NOMO-1 (cell line): Measurements from ENCODE around the gene PAK6.
A peak's percentile ranks its signal among the peaks of the same experiment; 100 is the strongest.

Experiments used
- DNase-seq, 2 experiments: peaks; one replicate each; lab custom pipeline; 2025; ENCODE audit not compliant: unreplicated experiment in 2 of 2; lab: John Stamatoyannopoulos, UW

The PAK6 gene

GRCh38 chr15:40307421-40308211 is 68.8 kb downstream of the PAK6 start, which contains the start of gene PLCB2:
TSS of gene PLCB2 (minus strand) at chr15:40307935. CDS start at chr15:40307672, 263 bp downstream.
- DNase-seq = peak; percentile 85 to 86

- no peak for DNase-seq
Measured at GRCh38 chr15:40309344-40309862, 70.5 kb downstream of the PAK6 start.

- DNase-seq = peak; percentile 60 to 63
Measured at GRCh38 chr15:40310001-40310959, 71.4 kb downstream of the PAK6 start.

DNA sequence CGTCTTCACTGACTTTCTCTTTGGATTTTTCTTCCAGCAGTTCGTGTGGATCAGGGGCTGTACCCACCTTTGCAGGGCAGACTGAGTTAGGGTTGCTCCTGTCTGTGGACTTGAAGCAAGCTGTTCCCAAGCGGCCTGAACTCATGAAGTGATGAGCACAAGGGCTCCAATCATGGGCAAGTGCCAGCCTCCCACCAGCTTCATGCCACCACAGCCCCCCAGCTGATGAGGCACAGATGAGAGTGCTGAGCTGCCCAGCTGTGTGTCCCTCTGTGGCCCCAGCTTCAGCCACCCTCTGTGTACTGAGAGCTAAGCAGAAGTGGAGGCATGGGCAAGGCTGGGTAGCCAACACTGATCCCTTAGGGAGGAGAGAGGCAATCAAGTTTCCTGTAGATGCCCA is 72.1 kb downstream of the PAK6 start:
- DNase-seq = no peak

DNA sequence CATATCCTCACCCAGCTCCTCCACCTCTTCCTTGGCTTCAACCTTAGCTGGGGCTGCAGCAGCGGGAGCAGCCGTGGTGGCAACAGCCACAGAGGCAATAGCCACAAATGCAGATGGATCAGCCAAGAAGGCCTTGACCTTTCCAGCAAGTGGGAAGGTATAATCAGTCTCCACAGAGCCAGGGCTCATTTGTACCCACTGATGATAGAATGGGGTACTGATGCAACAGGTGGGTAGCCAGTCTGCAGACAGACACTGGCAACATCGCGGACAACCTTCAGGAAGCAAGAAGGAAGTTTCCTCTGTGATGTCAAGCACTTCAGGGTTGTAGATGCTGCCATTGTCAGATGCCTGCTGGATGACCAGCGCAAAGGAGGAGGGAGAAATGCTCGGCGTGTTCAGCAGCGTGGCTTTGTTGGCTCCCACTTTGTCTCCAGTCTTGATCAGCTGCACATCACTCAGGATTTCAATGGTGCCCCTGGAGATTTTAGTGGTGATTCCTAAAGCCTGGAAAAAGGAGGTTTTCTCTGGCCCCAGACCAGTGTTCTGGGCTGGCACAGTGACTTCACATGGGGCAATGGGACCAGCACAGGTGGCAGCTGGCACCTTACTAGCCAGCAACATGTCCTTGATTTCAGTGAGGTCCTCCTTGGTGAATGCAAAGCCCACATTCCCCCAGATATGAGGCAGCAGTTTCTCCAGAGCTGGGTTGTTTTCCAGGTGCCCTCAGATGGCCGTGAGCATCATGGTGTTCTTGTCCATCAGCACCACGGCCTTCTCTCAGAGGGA is 73.7 kb downstream of the PAK6 start:
- no peak for DNase-seq

- peak; percentile 24 to 56 for DNase-seq
Measured at GRCh38 chr15:40313531-40314398, 74.9 kb downstream of the PAK6 start.

GRCh38 chr15:40314723-40315276 is 75.9 kb downstream of the PAK6 start:
- DNase-seq = no peak

DNA sequence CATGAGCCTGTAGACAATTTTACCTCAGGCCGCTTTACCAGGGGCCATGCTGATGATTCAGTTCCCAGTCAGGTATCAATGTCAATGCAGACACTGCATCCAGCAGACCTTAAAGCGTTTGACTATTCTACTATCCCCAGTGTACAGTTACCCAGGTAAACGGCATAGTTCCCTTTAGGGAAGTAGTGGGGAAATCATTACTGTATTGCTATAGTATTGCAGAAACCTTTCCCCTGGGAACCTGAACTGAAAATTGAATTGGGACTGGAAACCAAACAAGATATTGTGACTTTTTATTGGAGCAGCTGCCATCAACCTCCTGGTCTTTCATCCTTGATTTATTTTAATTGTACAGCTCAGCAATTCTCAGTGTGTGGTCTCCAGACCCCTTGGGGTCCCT is 78.1 kb downstream of the PAK6 start:
- DNase-seq = peak in 1 of 2 experiments; percentile 12

- DNase-seq = peak in 1 of 2 experiments; percentile 7
Measured at GRCh38 chr15:40317580-40317979, 78.7 kb downstream of the PAK6 start.

DNA sequence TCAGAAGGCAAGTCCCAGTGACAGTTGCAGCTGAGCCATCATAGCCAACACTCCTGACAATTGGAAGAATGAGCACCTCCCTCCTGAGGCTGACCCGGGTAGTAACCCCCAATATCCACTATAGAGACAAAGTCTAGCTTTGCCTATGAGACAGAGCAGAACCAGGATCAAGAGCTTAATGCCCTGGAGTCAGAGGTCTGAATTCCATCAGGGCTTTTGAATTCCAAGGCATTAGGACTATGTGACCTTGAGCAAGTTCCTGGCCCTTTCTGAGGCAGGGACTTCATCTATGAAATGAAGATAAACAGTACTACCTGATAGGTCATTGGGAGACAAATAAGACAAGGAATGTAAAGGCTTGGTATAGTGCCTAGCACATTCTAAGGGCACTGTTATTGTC is 81.5 kb downstream of the PAK6 start:
- no peak for DNase-seq

GRCh38 chr15:40320931-40321371 is 82.1 kb downstream of the PAK6 start:
- DNase-seq = peak; percentile 63 to 72

DNA sequence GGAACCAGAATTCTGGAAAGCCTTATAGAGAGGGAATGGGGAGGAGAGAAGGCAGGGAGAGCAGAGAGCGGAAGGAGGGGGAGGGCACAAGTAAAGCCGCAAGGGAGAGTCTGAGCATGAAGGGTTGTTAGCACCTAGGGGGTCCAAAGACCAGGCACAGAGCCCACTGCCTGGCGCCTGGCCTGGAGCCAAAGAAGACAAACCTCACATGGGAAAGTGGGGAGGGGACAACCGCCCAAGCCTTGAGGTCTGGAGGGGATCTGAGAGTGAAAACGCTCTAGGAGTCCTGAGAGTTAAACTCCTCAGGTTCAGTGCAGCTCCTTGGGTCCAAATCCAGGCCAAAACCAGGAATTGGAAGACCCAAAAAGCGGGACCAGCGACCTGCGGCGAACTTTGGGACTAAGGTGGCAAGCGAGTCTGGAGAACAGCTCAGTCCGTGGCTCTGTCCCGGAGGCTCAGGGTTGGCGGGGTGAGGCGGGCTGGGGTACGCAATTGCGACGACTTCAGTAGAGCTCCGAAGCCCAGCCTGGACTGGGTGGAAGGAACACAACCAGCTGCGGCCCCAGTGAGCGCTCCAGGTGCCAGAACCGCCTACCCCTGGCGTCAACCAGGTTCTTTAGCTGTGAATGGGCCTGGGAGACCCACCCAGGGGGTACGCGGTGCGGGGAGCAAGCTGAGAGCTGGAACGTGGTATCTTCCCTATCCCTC is 83.8 kb downstream of the PAK6 start:
- no peak for DNase-seq

DNA sequence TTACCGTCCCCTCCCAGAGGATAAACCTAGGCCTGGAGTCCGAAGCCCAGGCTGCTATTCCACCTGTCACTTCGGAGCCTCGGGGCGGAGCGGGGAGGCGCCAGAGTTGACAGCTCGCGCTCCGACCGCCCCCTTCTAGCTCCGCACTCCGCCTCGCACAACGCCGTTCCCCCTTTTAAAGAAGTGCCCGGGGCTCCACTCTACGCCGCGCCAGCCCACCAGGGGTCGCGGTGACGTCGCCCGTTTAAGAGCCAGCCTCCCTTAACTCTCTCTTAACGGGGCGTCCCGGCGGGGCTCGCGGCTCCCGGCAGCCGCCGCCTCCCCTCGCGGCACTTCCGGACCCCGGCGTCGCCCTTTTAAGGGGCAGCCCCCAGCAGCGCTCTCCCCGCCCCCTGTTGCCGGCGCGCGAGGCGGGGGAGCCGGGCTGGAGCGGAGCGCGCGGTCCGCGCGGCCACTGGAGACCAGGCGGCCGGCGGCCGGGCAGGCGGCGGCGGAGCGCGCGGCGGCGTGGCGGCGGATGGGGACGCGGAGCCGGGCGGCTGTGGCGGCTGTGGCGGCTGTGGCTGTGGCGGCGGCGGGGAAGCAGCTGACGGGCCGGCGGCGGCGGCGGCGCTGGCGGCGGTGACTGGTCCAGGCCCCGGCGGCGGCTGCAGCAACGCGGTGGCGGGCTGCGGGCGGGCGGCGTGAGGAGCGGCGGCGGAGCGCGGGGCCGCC is 84.5 kb downstream of the PAK6 start, which contains the start of gene INAFM2:
INAFM2 (plus strand) TSS at position 454 of the 714 bp plus-strand sequence. CDS start 364 bp downstream, outside the sequence.
- DNase-seq = peak; percentile 96 to 98

GRCh38 chr15:40323953-40324937 is 85.4 kb downstream of the PAK6 start:
- no peak for DNase-seq

DNA sequence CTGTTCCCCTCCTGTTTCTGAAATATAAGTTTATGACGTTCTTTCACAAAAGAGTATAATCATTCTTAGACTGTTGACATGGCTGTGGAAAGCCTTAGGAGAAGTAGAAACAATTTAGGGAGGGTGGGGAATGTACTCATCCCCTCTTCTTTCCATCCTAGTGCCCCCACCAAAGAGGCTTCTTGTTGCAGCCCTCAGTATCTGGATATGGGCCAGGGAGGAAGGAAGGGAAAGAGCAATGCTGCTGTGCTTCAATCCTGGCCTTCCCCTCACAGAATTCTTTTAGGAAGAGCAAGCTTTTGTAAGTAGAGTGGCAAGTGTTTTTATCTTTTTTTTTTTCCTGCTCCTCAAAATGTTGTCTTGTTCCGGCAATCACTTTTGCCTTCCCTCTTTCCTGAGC is 86.3 kb downstream of the PAK6 start:
- peak in 1 of 2 experiments; percentile 2 for DNase-seq

DNA sequence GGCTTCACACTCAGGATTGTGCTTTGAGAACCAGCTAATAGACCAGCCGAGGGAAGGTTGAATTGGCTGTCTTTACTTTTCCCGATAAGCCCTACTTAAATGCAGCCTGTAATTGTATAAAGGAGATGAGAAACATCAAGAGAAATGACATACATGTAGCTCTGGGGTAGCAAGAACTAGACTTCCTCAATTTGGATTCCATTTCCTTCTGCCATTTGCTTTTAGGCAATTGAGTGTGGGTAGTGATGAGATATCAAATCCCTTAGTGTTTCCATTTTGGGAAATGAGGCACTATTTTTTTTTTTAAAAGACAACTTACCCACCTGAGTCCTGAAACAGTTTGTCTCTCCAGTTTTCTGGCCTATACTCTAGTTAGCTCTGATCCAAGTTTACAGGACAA is 86.8 kb downstream of the PAK6 start:
- DNase-seq = peak; percentile 23 to 34
